Hepatocyte (in vitro differentiated cells): ENCODE measurements around the gene GINS2. TPM values are rescaled to one million over a fixed set of nuclear protein-coding genes. Genes with fewer than 3 reads are reported as not detected.

Experiments
- DNase-seq: peaks from one replicate; pipeline ENCODE4 v3.0.0-alpha.2; 2016; ENCODE audit warnings: low spot score
- H2AFZ ChIP-seq: fragments of 200-600 bp; sonication (generic); 2 replicates; pipeline ENCODE4 v1.6.0; 2016; ENCODE audit warnings: antibody characterized with exemption, mild to moderate bottlenecking
- H3K27ac ChIP-seq: fragments of 200-600 bp; sonication (generic); 2 replicates; pipeline ENCODE4 v1.5.1; 2016; ENCODE audit warnings: mild to moderate bottlenecking
- H3K27me3 ChIP-seq: fragments of 200-600 bp; sonication (generic); 2 replicates; pipeline ENCODE4 v1.6.1; 2016
- H3K36me3 ChIP-seq: fragments of 200-600 bp; sonication (generic); replicated peaks from 2 replicates; pipeline ENCODE4 v1.5.1; 2016; ENCODE audit warnings: low read depth; ENCODE audit not compliant: insufficient read depth
- H3K4me1 ChIP-seq: fragments of 200-600 bp; sonication (generic); 2 replicates; pipeline ENCODE4 v1.5.1; 2016; ENCODE audit warnings: mild to moderate bottlenecking, moderate library complexity; ENCODE audit not compliant: insufficient read depth
- H3K4me2 ChIP-seq: fragments of 200-600 bp; sonication (generic); 2 replicates; pipeline ENCODE4 v1.6.0; 2016
- H3K4me3 ChIP-seq: fragments of 200-600 bp; sonication (generic); 2 replicates; pipeline ENCODE4 v1.5.1; 2016; ENCODE audit warnings: mild to moderate bottlenecking
- H3K79me2 ChIP-seq: fragments of 200-600 bp; sonication (generic); 2 replicates; pipeline ENCODE4 v1.6.0; 2017; ENCODE audit warnings: mild to moderate bottlenecking
- H3K9me2 ChIP-seq: fragments of 200-600 bp; sonication (generic); replicated peaks from 2 replicates; pipeline ENCODE4 v1.6.0; 2017; ENCODE audit warnings: mild to moderate bottlenecking; ENCODE audit not compliant: insufficient read depth
- H3K9me3 ChIP-seq: fragments of 200-600 bp; sonication (generic); 2 replicates; pipeline ENCODE4 v1.5.1; 2016; ENCODE audit warnings: low read depth, mild to moderate bottlenecking
- H4K20me1 ChIP-seq: fragments of 200-600 bp; sonication (generic); 2 replicates; pipeline ENCODE4 v1.6.0; 2016; ENCODE audit warnings: mild to moderate bottlenecking; ENCODE audit not compliant: insufficient read depth, poor library complexity, severe bottlenecking
- EZH2 ChIP-seq: fragments of 200-600 bp; sonication (generic); IDR thresholded peaks from 2 replicates; pipeline ENCODE4 v1.6.1; 2016; ENCODE audit warnings: antibody characterized with exemption, mild to moderate bottlenecking, borderline replicate concordance
- EZH2phosphoT487 ChIP-seq: fragments of 200-600 bp; sonication (generic); IDR thresholded peaks from one replicate; pipeline ENCODE4 v1.6.1; 2018; ENCODE audit warnings: antibody characterized with exemption, mild to moderate bottlenecking, low read depth, moderate library complexity; ENCODE audit not compliant: unreplicated experiment, severe bottlenecking
- WGBS: methylation state at CpG from one replicate; pipeline ENCODE4 v1.1.6; 2016; ENCODE audit warnings: low lambda C conversion rate; ENCODE audit errors: missing lambda C conversion rate; 5-methylcytosine and 5-hydroxymethylcytosine counted together
- polyA plus RNA-seq: library from polyadenylated mRNA; unstranded; fragments of >200 nt; fragmentation: Nextera tagmentation; extraction: Ambion mirVana; gene quantifications from 2 replicates; pipeline ENCODE4 v1.2.1, GENCODE V29; 2016
- total RNA-seq: library from RNA; depleted of rRNA; stranded (reverse); fragments of >200 nt; gene quantifications from 2 replicates; pipeline ENCODE4 v1.2.3, GENCODE V29; 2014
- TF ChIP-seq, protein P1 (sequence below): fragments of 200-600 bp; sonication (generic); IDR thresholded peaks from 2 replicates; pipeline ENCODE4 v1.5.1; 2016; ENCODE audit warnings: antibody characterized with exemption, mild to moderate bottlenecking; ENCODE audit not compliant: poor library complexity

GINS2 gene
- total and polyA plus RNA-seq, 2 experiments from 2014 or later = 6.3 to 7.5 TPM

DNA sequence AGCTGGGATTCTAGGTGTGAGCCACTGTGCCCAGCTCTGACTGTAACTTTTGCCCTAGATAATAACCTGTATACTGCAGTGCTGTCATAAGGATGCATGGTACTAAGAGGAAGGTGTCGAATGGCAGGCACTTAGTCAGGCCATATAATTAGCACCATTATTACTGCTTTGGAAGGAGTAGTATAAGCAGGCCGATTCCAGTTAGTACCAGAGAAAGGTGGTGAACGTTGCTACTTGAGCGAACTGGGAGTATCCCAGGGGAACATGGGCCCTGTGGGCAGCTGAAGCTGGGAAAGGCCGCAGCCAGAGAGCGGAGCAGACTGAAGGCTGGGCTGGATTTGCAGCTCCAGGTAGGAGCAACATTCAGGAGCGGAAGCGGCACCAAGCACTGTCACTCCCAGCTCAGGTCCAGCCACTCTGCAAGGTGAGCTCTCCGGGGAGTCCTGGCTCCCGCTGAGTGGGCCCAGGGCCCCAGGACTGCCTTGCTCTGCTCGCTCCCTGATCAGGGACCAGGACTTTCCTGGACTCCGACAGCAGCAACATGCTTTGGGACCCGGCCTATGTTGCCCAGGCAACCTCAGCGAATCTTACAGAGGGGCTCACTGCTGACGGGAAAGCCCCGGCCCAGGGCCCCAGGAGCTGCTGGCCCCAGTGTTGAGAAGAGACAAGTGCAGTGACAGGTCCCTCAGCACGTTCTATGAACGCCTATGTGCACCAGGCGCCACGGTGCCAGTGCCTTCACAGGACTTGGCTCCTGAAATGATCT lies 33.6 kb upstream of the GINS2 start:
- H3K4me2 ChIP-seq = no peak overlapping the region
- no peak overlapping the region for H3K4me3 ChIP-seq
- H3K27ac ChIP-seq = no peak overlapping the region
- H3K4me1 ChIP-seq = no peaks in the 10 kb centered on the region
- H2AFZ ChIP-seq = no peak overlapping the region
- TF ChIP-seq EZH2 (no peak), EZH2phosphoT487 (no peak)
- TF ChIP-seq, protein P1, sequence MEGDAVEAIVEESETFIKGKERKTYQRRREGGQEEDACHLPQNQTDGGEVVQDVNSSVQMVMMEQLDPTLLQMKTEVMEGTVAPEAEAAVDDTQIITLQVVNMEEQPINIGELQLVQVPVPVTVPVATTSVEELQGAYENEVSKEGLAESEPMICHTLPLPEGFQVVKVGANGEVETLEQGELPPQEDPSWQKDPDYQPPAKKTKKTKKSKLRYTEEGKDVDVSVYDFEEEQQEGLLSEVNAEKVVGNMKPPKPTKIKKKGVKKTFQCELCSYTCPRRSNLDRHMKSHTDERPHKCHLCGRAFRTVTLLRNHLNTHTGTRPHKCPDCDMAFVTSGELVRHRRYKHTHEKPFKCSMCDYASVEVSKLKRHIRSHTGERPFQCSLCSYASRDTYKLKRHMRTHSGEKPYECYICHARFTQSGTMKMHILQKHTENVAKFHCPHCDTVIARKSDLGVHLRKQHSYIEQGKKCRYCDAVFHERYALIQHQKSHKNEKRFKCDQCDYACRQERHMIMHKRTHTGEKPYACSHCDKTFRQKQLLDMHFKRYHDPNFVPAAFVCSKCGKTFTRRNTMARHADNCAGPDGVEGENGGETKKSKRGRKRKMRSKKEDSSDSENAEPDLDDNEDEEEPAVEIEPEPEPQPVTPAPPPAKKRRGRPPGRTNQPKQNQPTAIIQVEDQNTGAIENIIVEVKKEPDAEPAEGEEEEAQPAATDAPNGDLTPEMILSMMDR = no peak
- H3K9me3 ChIP-seq = no peaks in the 10 kb centered on the region
- H3K79me2 ChIP-seq = no peaks in the 10 kb centered on the region
- WGBS = 90% methylated on average over 20 of the region's 20 CpGs
- no peaks in the 10 kb centered on the region for H3K9me2 ChIP-seq
- no peaks in the 10 kb centered on the region for H4K20me1 ChIP-seq
- no peak for DNase-seq
- H3K27me3 ChIP-seq = no peaks in the 10 kb centered on the region
- no peaks in the 10 kb centered on the region for H3K36me3 ChIP-seq

DNA sequence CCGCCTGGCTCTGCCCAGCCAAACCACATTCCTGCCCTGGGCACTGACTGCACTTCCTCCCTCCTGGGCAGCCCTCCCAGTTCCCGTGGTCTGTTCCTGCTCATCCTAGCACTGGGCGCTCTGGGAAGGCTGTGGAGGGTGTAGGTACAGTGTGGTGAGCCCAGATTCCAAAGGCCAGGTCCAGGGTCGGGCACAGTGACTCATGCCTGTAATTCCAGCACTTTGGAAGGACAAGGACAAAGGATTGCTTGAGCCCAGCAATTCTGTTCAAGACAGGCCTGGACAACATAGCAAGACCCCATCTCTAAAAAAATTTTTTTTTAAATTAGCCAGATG lies 31.5 kb upstream of the GINS2 start:
- Histone ChIP-seq H4K20me1 (no peaks in the 10 kb centered on the region), H3K27ac (no peak overlapping the region), H3K9me3 (no peaks in the 10 kb centered on the region), H3K4me1 (peaks cover 9% of the 10 kb centered on the region), H3K4me3 (no peak overlapping the region), H3K9me2 (no peaks in the 10 kb centered on the region), H2AFZ (no peak overlapping the region), H3K4me2 (no peak overlapping the region), H3K79me2 (no peaks in the 10 kb centered on the region), H3K27me3 (peaks cover 4% of the 10 kb centered on the region), H3K36me3 (no peaks in the 10 kb centered on the region)
- WGBS = 88% methylated on average over 4 of the region's 4 CpGs
- no peak for TF ChIP-seq EZH2
- TF ChIP-seq, protein P1 = no peak
- TF ChIP-seq EZH2phosphoT487 = no peak
- DNase-seq = no peak

DNA sequence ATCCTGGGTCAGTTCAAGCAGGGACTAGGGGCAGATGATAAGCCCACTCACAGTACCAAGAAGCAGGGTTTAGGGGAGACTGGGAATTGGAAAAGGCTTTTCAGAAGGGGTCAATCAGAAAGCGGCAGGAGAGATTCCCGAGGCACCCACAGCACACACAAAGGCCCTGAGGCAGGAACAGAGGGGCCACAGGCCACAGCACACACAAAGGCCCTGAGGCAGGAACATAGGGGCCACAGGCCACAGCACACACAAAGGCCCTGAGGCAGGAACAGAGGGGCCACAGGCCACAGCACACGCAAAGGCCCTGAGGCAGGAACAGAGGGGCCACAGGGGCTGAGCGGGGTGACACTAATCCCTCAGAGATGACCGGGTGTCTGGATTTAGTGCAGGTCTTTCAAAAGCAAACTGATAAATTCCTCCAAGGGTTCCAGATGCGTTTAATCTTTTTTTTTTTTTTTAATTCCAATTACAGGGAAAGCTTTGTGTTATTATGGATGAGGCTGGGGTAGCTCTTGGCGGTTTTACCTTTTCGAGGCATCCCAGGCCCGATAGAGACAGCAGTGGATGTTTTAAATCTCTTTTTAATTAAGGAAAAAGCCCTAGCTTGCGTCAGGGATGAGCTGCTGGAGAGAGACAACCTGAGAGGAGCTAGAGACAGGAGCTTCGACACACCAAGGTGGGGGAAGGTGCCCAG lies 31.0 kb upstream of the GINS2 start:
- WGBS = 88% methylated on average over 11 of the region's 11 CpGs
- Histone ChIP-seq H3K27ac (no peak overlapping the region), H3K4me3 (no peak overlapping the region), H2AFZ (no peak overlapping the region), H3K36me3 (no peaks in the 10 kb centered on the region), H3K9me3 (no peaks in the 10 kb centered on the region), H3K27me3 (peaks cover 4% of the 10 kb centered on the region), H3K4me1 (peaks cover 12% of the 10 kb centered on the region), H4K20me1 (no peaks in the 10 kb centered on the region), H3K79me2 (no peaks in the 10 kb centered on the region), H3K4me2 (no peak overlapping the region), H3K9me2 (no peaks in the 10 kb centered on the region)
- TF ChIP-seq, protein P1 = no peak
- TF ChIP-seq EZH2 (no peak), EZH2phosphoT487 (no peak)
- no peak for DNase-seq
